ENCODE measurements around the gene HAND2.

Gene HAND2

DNA sequence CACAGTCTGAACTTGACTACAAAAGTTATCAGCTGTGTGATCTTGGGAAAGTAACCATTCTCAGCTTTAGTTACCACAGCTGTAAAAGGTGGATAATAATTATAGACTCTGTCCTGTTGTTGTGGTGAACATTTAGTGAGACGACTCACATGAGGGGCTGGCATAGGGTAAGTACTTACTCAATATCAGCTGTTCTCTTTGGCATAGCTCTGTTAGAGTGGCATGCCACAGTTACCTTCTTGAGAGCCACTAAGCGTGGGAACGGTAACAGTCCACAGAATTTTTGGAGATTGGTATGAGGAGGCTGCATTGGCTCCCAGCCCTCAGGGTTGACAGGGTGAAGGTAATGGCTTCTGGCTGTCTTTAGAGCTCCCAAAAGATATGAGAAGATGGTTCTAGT lies 13.2 kb upstream of the HAND2 start:
- H3K9ac ChIP-seq (ENCODE audit: low read depth, low read length, poor library complexity, severe bottlenecking) = no peak overlapping the region
- no peaks in the 10 kb centered on the region for H3K79me2 ChIP-seq (ENCODE audit: insufficient read depth, low read length)
- H3K4me1 ChIP-seq (ENCODE audit: insufficient read depth, low read length, poor library complexity, severe bottlenecking) = no peaks in the 10 kb centered on the region
- no peaks in the 10 kb centered on the region for H3K27me3 ChIP-seq (ENCODE audit: insufficient read depth, low read length, poor library complexity, severe bottlenecking)
- H3K4me2 ChIP-seq (ENCODE audit: low read depth, low read length, poor library complexity, severe bottlenecking) = no peak overlapping the region
- H3F3A ChIP-seq (ENCODE audit: low read depth) = no peaks in the 10 kb centered on the region
- no peak overlapping the region for H3K4me3 ChIP-seq (ENCODE audit: low read length, poor library complexity, severe bottlenecking)
- H3K9me2 ChIP-seq (replicated peaks; ENCODE audit: low read depth, low read length) = no peaks in the 10 kb centered on the region
- no peaks in the 10 kb centered on the region for H3K9me3 ChIP-seq (ENCODE audit: insufficient read depth, low read depth, low read length)
- no peaks in the 10 kb centered on the region for H3K36me3 ChIP-seq (ENCODE audit: insufficient read depth, low read length)
- no peak overlapping the region for H2AFZ ChIP-seq (ENCODE audit: low read length)
- no peaks in the 10 kb centered on the region for H4K20me1 ChIP-seq (ENCODE audit: insufficient read depth, low read length, poor library complexity, severe bottlenecking)
- no peak for TF ChIP-seq CTCF (conservative IDR thresholded peaks at IDR 0.05; ENCODE audit: low read length)

DNA sequence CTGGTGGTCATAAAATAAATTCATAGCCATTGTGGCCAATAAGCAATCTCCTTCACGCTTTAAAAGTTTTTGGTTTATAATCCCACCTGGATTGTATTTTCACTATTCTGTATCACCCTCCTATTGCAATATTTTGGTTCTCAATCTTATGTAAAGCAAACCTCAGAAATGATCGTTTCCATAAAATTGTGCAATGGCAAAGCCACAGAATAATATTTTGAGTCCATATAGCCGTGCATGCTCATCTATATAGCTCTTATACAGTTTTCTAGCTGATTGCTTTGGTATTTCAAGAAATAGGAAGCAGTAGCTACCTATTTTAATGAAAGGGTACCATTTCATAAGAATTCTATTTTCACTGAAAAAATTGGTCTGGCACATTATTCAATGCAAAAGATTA lies 10.0 kb upstream of the HAND2 start:
- Histone ChIP-seq H4K20me1 (ENCODE audit: insufficient read depth, low read length, poor library complexity, severe bottlenecking) (no peaks in the 10 kb centered on the region), H3F3A (ENCODE audit: low read depth) (no peaks in the 10 kb centered on the region), H3K9me3 (ENCODE audit: insufficient read depth, low read depth, low read length) (no peaks in the 10 kb centered on the region), H3K4me3 (ENCODE audit: low read length, poor library complexity, severe bottlenecking) (no peak overlapping the region), H3K79me2 (ENCODE audit: insufficient read depth, low read length) (no peaks in the 10 kb centered on the region), H3K4me2 (ENCODE audit: low read depth, low read length, poor library complexity, severe bottlenecking) (no peak overlapping the region), H3K27me3 (ENCODE audit: insufficient read depth, low read length, poor library complexity, severe bottlenecking) (no peaks in the 10 kb centered on the region), H3K9ac (ENCODE audit: low read depth, low read length, poor library complexity, severe bottlenecking) (no peak overlapping the region), H3K4me1 (ENCODE audit: insufficient read depth, low read length, poor library complexity, severe bottlenecking) (no peaks in the 10 kb centered on the region), H3K36me3 (ENCODE audit: insufficient read depth, low read length) (no peaks in the 10 kb centered on the region), H2AFZ (ENCODE audit: low read length) (no peak overlapping the region), H3K9me2 (replicated peaks; ENCODE audit: low read depth, low read length) (no peaks in the 10 kb centered on the region)
- TF ChIP-seq EZH2phosphoT487 (IDR thresholded peaks at IDR 0.05; ENCODE audit: borderline replicate concordance) (no peak), CTCF (conservative IDR thresholded peaks at IDR 0.05; ENCODE audit: low read length) (no peak)

DNA sequence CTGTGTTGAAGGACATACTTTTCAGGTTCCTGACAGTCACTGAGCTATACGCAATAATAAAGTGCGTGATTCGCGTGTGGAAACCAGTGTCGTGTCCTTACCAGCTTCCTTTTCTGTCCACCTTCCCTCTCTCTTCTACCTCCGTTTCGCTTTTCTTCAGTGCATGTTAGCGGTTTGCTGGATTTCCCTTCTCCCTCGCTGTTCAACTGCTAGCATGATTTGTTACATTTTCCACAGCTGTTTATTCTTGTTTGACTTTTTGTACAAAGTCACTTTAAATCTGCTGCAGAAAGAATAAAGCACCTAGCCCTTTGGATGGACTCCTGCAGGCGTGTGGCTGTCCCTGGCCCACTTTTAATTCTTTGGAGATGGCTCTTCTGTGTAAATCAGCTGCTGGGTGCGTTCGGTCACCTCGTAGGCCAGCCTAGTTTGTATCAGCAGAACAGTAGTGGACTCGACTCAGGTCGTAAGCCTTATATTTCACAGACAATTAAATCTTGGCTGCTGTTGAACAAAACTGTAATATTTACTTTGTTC lies 8.9 kb upstream of the HAND2 start:
- no peaks in the 10 kb centered on the region for H3K4me1 ChIP-seq (ENCODE audit: insufficient read depth, low read length, poor library complexity, severe bottlenecking)
- H3K9me2 ChIP-seq (replicated peaks; ENCODE audit: low read depth, low read length) = no peaks in the 10 kb centered on the region
- no peak overlapping the region for H2AFZ ChIP-seq (ENCODE audit: low read length)
- no peak overlapping the region for H3K9ac ChIP-seq (ENCODE audit: low read depth, low read length, poor library complexity, severe bottlenecking)
- H4K20me1 ChIP-seq (ENCODE audit: insufficient read depth, low read length, poor library complexity, severe bottlenecking) = no peaks in the 10 kb centered on the region
- no peaks in the 10 kb centered on the region for H3K79me2 ChIP-seq (ENCODE audit: insufficient read depth, low read length)
- H3K4me3 ChIP-seq (ENCODE audit: low read length, poor library complexity, severe bottlenecking) = no peak overlapping the region
- no peak overlapping the region for H3K4me2 ChIP-seq (ENCODE audit: low read depth, low read length, poor library complexity, severe bottlenecking)
- H3K9me3 ChIP-seq (ENCODE audit: insufficient read depth, low read depth, low read length) = no peaks in the 10 kb centered on the region
- no peak for TF ChIP-seq EZH2phosphoT487 (IDR thresholded peaks at IDR 0.05; ENCODE audit: borderline replicate concordance)
- no peak for TF ChIP-seq CTCF (conservative IDR thresholded peaks at IDR 0.05; ENCODE audit: low read length)
- no peaks in the 10 kb centered on the region for H3K27me3 ChIP-seq (ENCODE audit: insufficient read depth, low read length, poor library complexity, severe bottlenecking)
- no peaks in the 10 kb centered on the region for H3K36me3 ChIP-seq (ENCODE audit: insufficient read depth, low read length)
- no peaks in the 10 kb centered on the region for H3F3A ChIP-seq (ENCODE audit: low read depth)

All from Loucy (cell line).